MM.1S (cell line): ENCODE measurements around the gene KRT5.

ENCODE experiments used
- EZH2phosphoT487 ChIP-seq: fragments of 300-600 bp; sonication (generic); IDR thresholded peaks from 2 replicates; pipeline ENCODE4 v1.6.1; 2018; ENCODE audit warnings: antibody characterized with exemption, low read length
- TF ChIP-seq, protein P1 (sequence below): fragments of 300-600 bp; sonication (generic); IDR thresholded peaks from 2 replicates; pipeline ENCODE4 v1.5.1; 2016; ENCODE audit warnings: antibody characterized with exemption, low read length, mixed read lengths

DNA sequence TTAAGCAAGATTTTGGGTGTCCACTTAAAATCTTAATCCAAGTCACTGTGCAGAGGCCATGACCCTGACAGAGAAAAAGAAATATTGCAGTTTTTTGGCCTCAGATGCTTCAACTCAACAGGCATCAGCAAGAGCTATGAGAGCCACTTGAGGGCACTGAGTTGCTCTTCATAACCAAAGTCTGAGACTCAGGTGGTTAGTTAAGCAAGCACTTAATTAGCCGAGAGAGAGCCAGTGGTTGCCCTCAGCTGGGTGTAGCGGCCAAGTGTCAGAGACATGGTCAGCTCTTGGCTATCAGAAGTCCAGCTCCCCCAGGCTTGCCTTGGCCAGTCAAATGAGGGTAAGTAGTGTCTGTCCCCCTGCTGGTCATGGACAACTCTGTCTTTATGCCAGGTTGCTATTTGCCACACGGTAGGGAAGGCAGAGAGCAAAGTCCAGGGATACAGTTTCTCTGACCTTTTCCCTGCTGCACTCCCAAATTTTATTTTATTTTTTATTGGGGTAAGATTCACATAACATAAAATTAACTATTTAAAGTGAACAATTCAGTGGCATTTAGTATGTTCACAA is 41.8 kb upstream of the KRT5 start:
- no peak for TF ChIP-seq EZH2phosphoT487
- TF ChIP-seq, protein P1, sequence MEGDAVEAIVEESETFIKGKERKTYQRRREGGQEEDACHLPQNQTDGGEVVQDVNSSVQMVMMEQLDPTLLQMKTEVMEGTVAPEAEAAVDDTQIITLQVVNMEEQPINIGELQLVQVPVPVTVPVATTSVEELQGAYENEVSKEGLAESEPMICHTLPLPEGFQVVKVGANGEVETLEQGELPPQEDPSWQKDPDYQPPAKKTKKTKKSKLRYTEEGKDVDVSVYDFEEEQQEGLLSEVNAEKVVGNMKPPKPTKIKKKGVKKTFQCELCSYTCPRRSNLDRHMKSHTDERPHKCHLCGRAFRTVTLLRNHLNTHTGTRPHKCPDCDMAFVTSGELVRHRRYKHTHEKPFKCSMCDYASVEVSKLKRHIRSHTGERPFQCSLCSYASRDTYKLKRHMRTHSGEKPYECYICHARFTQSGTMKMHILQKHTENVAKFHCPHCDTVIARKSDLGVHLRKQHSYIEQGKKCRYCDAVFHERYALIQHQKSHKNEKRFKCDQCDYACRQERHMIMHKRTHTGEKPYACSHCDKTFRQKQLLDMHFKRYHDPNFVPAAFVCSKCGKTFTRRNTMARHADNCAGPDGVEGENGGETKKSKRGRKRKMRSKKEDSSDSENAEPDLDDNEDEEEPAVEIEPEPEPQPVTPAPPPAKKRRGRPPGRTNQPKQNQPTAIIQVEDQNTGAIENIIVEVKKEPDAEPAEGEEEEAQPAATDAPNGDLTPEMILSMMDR: 0 out of 2 replicates have a peak, but pooled peaks have one; percentile 6
